IMR-90 (cell line): ENCODE data around the gene TGFBRAP1. TPM values are rescaled to one million over a fixed set of nuclear protein-coding genes. Genes with fewer than 3 reads are reported as not detected.

Source experiments
- ATAC-seq: fragments of 200-7000 bp; cut with Tn5 transposase; 2 replicates; pipeline ENCODE4 v1.9.1; 2020; ENCODE audit warnings: low read depth, mild to moderate bottlenecking, moderate library complexity
- Bru-seq: library from RNA; stranded (reverse); fragments of 400-500 nt; gene quantifications from one replicate; lab custom pipeline; 2021; lab: Mats Ljungman, UMichigan
- BruChase-seq, 2 experiments: library from RNA; stranded (reverse); fragments of 400-500 nt; gene quantifications; one replicate each; lab custom pipeline; 2021; lab: Mats Ljungman, UMichigan
- BruUV-seq: library from RNA; stranded (reverse); fragments of 400-500 nt; replicated peaks from 2 replicates; lab custom pipeline; 2021; lab: Mats Ljungman, UMichigan
- CTCF ChIA-PET: fragments of 300-600 bp; formaldehyde crosslinking; extraction: SDS; loops from one replicate; lab custom pipeline; 2021; ENCODE audit warnings: antibody characterized with exemption; lab: Yijun Ruan, JAX
- POLR2A ChIA-PET: fragments of 300-600 bp; sonication (Branson Sonifier 250); formaldehyde crosslinking; loops from one replicate; lab custom pipeline; 2022; ENCODE audit warnings: antibody characterized with exemption; ENCODE audit not compliant: unreplicated experiment; lab: Charles Lee
- DNase-seq: peaks from one replicate; pipeline ENCODE4 v3.0.0; 2013
- H2AFZ ChIP-seq: replicated peaks from 2 replicates; pipeline ENCODE3; 2013; ENCODE audit warnings: low read length, mild to moderate bottlenecking; ENCODE audit not compliant: poor library complexity
- H2AK5ac ChIP-seq: 2 replicates; pipeline ENCODE4 v1.6.1; 2013; ENCODE audit warnings: low read depth, low read length, inconsistent platforms
- H2AK9ac ChIP-seq: replicated peaks from 2 replicates; pipeline ENCODE3; 2013; ENCODE audit warnings: mild to moderate bottlenecking, low read depth, low read length, moderate library complexity; ENCODE audit not compliant: poor library complexity
- H2BK120ac ChIP-seq: 2 replicates; pipeline ENCODE4 v1.6.1; 2013; ENCODE audit warnings: low read depth, low read length, inconsistent platforms
- H2BK15ac ChIP-seq: 3 replicates; pipeline ENCODE4 v1.6.1; 2013; ENCODE audit warnings: low read depth, low read length, inconsistent platforms
- H2BK20ac ChIP-seq: 2 replicates; pipeline ENCODE4 v1.6.1; 2013; ENCODE audit warnings: low read depth, mild to moderate bottlenecking, inconsistent platforms, low read length, moderate library complexity
- H2BK5ac ChIP-seq: 2 replicates; pipeline ENCODE4 v1.6.1; 2013; ENCODE audit warnings: mild to moderate bottlenecking, low read depth, low read length, inconsistent platforms; ENCODE audit not compliant: poor library complexity, severe bottlenecking
- H3K14ac ChIP-seq: replicated peaks from 2 replicates; pipeline ENCODE4 v1.6.1; 2013; ENCODE audit warnings: low read depth, low read length, inconsistent platforms
- H3K18ac ChIP-seq: 2 replicates; pipeline ENCODE4 v1.6.1; 2013; ENCODE audit warnings: low read depth, low read length, control low read depth
- H3K23ac ChIP-seq: 2 replicates; pipeline ENCODE4 v1.6.1; 2013; ENCODE audit warnings: low read depth, low read length, inconsistent platforms
- H3K27ac ChIP-seq: 2 replicates; pipeline ENCODE4 v1.5.1; 2013; ENCODE audit warnings: mild to moderate bottlenecking, control low read depth, low read length; ENCODE audit not compliant: insufficient read depth
- H3K27me3 ChIP-seq: 2 replicates; pipeline ENCODE4 v1.6.1; 2013; ENCODE audit warnings: low read length; ENCODE audit not compliant: control insufficient read depth, insufficient read depth
- H3K36me3 ChIP-seq: 2 replicates; pipeline ENCODE4 v1.6.1; 2013; ENCODE audit warnings: low read length, mixed read lengths; ENCODE audit not compliant: control insufficient read depth, insufficient read depth
- H3K4ac ChIP-seq: 2 replicates; pipeline ENCODE4 v1.6.1; 2013; ENCODE audit warnings: low read depth, low read length, inconsistent platforms
- H3K4me1 ChIP-seq: 2 replicates; pipeline ENCODE4 v1.6.1; 2013; ENCODE audit warnings: low read length, mixed read lengths; ENCODE audit not compliant: control insufficient read depth, insufficient read depth
- H3K4me2 ChIP-seq: 2 replicates; pipeline ENCODE4 v1.6.1; 2013; ENCODE audit warnings: low read depth, mild to moderate bottlenecking, control low read depth, low read length, moderate library complexity
- H3K4me3 ChIP-seq: 2 replicates; pipeline ENCODE4 v1.5.1; 2013; ENCODE audit warnings: low read depth, mild to moderate bottlenecking, control low read depth, low read length, moderate library complexity; ENCODE audit not compliant: insufficient read depth
- H3K56ac ChIP-seq: 2 replicates; pipeline ENCODE4 v1.6.1; 2013; ENCODE audit warnings: low read length, inconsistent platforms; ENCODE audit not compliant: insufficient read depth; ENCODE audit errors: extremely low read depth
- H3K79me1 ChIP-seq, 2 experiments: 2 replicates each; pipeline ENCODE4 v1.6.1; 2013; ENCODE audit warnings: low read length in 2 of 2, inconsistent platforms in 1 of 2, low read depth in 1 of 2
- H3K9ac ChIP-seq: 2 replicates; pipeline ENCODE4 v1.6.1; 2013; ENCODE audit warnings: low read depth, low read length, control low read depth
- H3K9me1 ChIP-seq: 2 replicates; pipeline ENCODE4 v1.6.1; 2013; ENCODE audit warnings: low read length, inconsistent platforms; ENCODE audit not compliant: insufficient read depth
- H3K9me3 ChIP-seq: 2 replicates; pipeline ENCODE4 v1.6.1; 2013; ENCODE audit warnings: low read length; ENCODE audit not compliant: control insufficient read depth, insufficient read depth
- H4K20me1 ChIP-seq: 2 replicates; pipeline ENCODE4 v1.6.1; 2013; ENCODE audit warnings: low read length, inconsistent platforms; ENCODE audit not compliant: insufficient read depth
- H4K5ac ChIP-seq: 2 replicates; pipeline ENCODE4 v1.6.1; 2013; ENCODE audit warnings: mild to moderate bottlenecking, low read depth, low read length, control low read depth
- H4K8ac ChIP-seq, 2 experiments: 2 replicates each; pipeline ENCODE4 v1.6.1; 2013; ENCODE audit warnings: low read depth in 2 of 2, low read length in 2 of 2, control low read depth in 1 of 2, inconsistent platforms in 1 of 2
- H4K91ac ChIP-seq: 2 replicates; pipeline ENCODE4 v1.6.1; 2013; ENCODE audit warnings: low read depth, low read length, inconsistent platforms; ENCODE audit not compliant: insufficient read depth
- MAZ ChIP-seq: IDR thresholded peaks from 2 replicates; pipeline ENCODE4 v1.6.1; 2012; ENCODE audit warnings: low read depth, mild to moderate bottlenecking, low read length, improper control_type of control experiment, moderate library complexity, borderline replicate concordance
- MXI1 ChIP-seq: IDR thresholded peaks from 2 replicates; pipeline ENCODE4 v1.6.1; 2012; ENCODE audit warnings: low read depth, mild to moderate bottlenecking, low read length, moderate library complexity, borderline replicate concordance
- POLR2A ChIP-seq: IDR thresholded peaks from 2 replicates; pipeline ENCODE4 v1.6.1; 2012; ENCODE audit warnings: mild to moderate bottlenecking, low read depth, low read length
- RFX5 ChIP-seq: IDR thresholded peaks from 2 replicates; pipeline ENCODE4 v1.8.0; 2012; ENCODE audit warnings: low read depth, mild to moderate bottlenecking, low read length, moderate library complexity
- WGBS, 2 experiments: methylation state at CpG; one replicate each; pipeline versions ENCODE4 v1.1.5 to v1.1.7; 2013; ENCODE audit warnings: missing lambda C conversion rate in 2 of 2; ENCODE audit not compliant: insufficient read length in 1 of 2; ENCODE audit errors: extremely low coverage in 2 of 2; 5-methylcytosine and 5-hydroxymethylcytosine counted together
- dilution Hi-C: fragments of 300-500 bp; cut with HindIII; formaldehyde crosslinking; loops from one replicate; pipeline ENCODE4 v1.14.3; 2018; ENCODE audit warnings: low sequenced_read_pairs; ENCODE audit not compliant: unreplicated experiment
- in situ Hi-C: fragments of 300-500 bp; cut with MboI; formaldehyde crosslinking; loops from 3 replicates; pipeline ENCODE4 v1.14.3; 2019; ENCODE audit warnings: low sequenced_read_pairs, inconsistent platforms, mixed read lengths
- intact Hi-C: fragments of 100-400 bp; cut with micrococcal nuclease; formaldehyde crosslinking; loops from 2 replicates; pipeline ENCODE4 v1.10.0; 2022
- long read RNA-seq: library from polyadenylated mRNA; unstranded; transcript quantifications from one replicate; pipeline ENCODE4 v2.0.0, GENCODE V29; 2021; ENCODE audit not compliant: unreplicated experiment
- polyA plus RNA-seq, 3 experiments: library from polyadenylated mRNA; depleted of rRNA; stranded (reverse); fragments of >200 nt; gene quantifications; 2 replicates each; pipeline ENCODE4 v1.2.3, GENCODE V29; 2012; ENCODE audit warnings: low replicate concordance in 1 of 3
- total RNA-seq: library from RNA; depleted of rRNA; stranded (reverse); fragments of >200 nt; gene quantifications from 2 replicates; pipeline ENCODE4 v1.2.3, GENCODE V29; 2012; rRNA removed
- TF ChIP-seq, protein P1 (sequence below): fragments of 150-350 bp; IDR thresholded peaks from 2 replicates; pipeline ENCODE4 v1.6.1; 2017; ENCODE audit warnings: mild to moderate bottlenecking, antibody characterized with exemption, low read length, low read depth

Gene TGFBRAP1
- total RNA-seq (8.9 and 10.4 TPM in 2 replicates), polyA plus RNA-seq (2012; rRNA removed) (6.9 and 7.2 TPM in 2 replicates), Bru-seq, nascent RNA (percentile 66 among the genes with signal in this experiment), BruChase-seq, experiment 1, labeled RNA remaining after a 6-hour chase (percentile 55 among the genes with signal in this experiment), BruChase-seq, experiment 2, labeled RNA remaining after a 2-hour chase (percentile 57 among the genes with signal in this experiment)
- 5.9 and 7.5 TPM in 2 replicates for polyA plus RNA-seq (2012; cell fraction: cytosol; rRNA removed)
- 6.4 and 8.7 TPM in 2 replicates for polyA plus RNA-seq (2012; cell fraction: nucleus; rRNA removed; ENCODE audit: low replicate concordance)
- long read RNA-seq, full-length matches to known transcripts: 9 of 29 reads
- long read RNA-seq, partial matches to known transcripts: 0 of 29 reads
- long read RNA-seq, other reads (novel, unspliced or antisense): 20 of 29 reads

- BruUV-seq: no TSS peak
- Histone ChIP-seq H2AFZ (peak within 1 kb of the TSS; percentile 96), H2BK15ac (peak within 1 kb of the TSS; percentile 26; the same call in 1 of the 3 replicates), H4K91ac (peak within 1 kb of the TSS; percentile 63), H3K23ac (peak within 1 kb of the TSS; percentile 95), H3K9me1 (peaks cover 21% of the 10 kb centered on the region), H3K79me1 (peaks cover 36 to 44% of the 10 kb centered on the region in 2 experiments), H4K20me1 (peaks cover 2% of the 10 kb centered on the region; the same call in 1 of the 2 replicates), H4K5ac (peak within 1 kb of the TSS; percentile 88), H3K9me3 (no peaks in the 10 kb centered on the region), H3K27ac (peak within 1 kb of the TSS; percentile 67), H2AK5ac (peak within 1 kb of the TSS; percentile 91), H3K36me3 (peaks cover 4% of the 10 kb centered on the region), H3K27me3 (no peaks in the 10 kb centered on the region), H2BK120ac (peak within 1 kb of the TSS; percentile 23; the same call in 1 of the 2 replicates), H3K4me1 (peaks cover 18% of the 10 kb centered on the region), H2BK20ac (no peak within 1 kb of the TSS), H3K14ac (peak within 1 kb of the TSS; percentile 83), H3K56ac (peak within 1 kb of the TSS; percentile 45), H2BK5ac (peak within 1 kb of the TSS; percentile 52), H2AK9ac (peak within 1 kb of the TSS; percentile 87), H3K4ac (peak within 1 kb of the TSS; percentile 75), H3K9ac (peak within 1 kb of the TSS; percentile 78), H3K4me2 (peak within 1 kb of the TSS; percentile 100), H4K8ac (peak within 1 kb of the TSS; percentile 89 to 93), H3K18ac (peak within 1 kb of the TSS; percentile 84), H3K4me3 (peak within 1 kb of the TSS; percentile 93)
- in situ Hi-C loops (loop anchor here (25.0 kb wide), 1 partner anchor 457 kb away; no protein-coding TSS in a partner anchor), dilution Hi-C loops (no loop called here), intact Hi-C loops (no loop called here)
- no peak for TF ChIP-seq RFX5
- TF ChIP-seq POLR2A: peak; percentile 55
- TF ChIP-seq MXI1: peak; percentile 54; the same call in 1 of the 2 replicates
- TF ChIP-seq, protein P1, sequence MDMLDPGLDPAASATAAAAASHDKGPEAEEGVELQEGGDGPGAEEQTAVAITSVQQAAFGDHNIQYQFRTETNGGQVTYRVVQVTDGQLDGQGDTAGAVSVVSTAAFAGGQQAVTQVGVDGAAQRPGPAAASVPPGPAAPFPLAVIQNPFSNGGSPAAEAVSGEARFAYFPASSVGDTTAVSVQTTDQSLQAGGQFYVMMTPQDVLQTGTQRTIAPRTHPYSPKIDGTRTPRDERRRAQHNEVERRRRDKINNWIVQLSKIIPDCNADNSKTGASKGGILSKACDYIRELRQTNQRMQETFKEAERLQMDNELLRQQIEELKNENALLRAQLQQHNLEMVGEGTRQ: peak; percentile 94
- peak; percentile 7; the same call in 1 of the 2 replicates for TF ChIP-seq MAZ
- ChIA-PET POLR2A (no interaction called here), CTCF (interaction anchor here (0.6 kb wide), 1 partner anchor 10 kb away, joined by 4 read pairs; no protein-coding TSS in a partner anchor)
- DNase-seq (peak; percentile 42), ATAC-seq (peak; percentile 84)
- WGBS, 2 experiments: 0% methylated on average over 41 of the region's 101 CpGs; no CpG with 5 or more reads in 1 of the 2 experiments
Measured at GRCh38 chr2:105329561-105330495, at the start of gene TGFBRAP1. Gene TGFBRAP1, minus strand, starts transcription at chr2:105329735. Its CDS starts 21,434 bp downstream, at chr2:105308301.
